Esophagus muscularis mucosa (tissue), 4 donors: Measurements from ENCODE around the gene ACO1. TPM values are rescaled to one million over a fixed set of nuclear protein-coding genes. Genes with fewer than 3 reads are reported as not detected.

ENCODE experiments used
- DNase-seq: peaks from one replicate; pipeline ENCODE4 v3.0.0-alpha.2; 2017; ENCODE audit errors: extremely low spot score
- H3K27ac ChIP-seq, 4 donors: fragments of 200-600 bp; sonication (generic); replicated peaks in 1 of 4; 1 replicate in 3 of 4; 2 replicates in 1 of 4; pipeline ENCODE4 v1.5.1; 2016 to 2019; ENCODE audit warnings: mild to moderate bottlenecking in 1 of 4
- H3K27me3 ChIP-seq, 4 donors: fragments of 200-600 bp; sonication (generic); one replicate each; pipeline versions ENCODE4 v1.5.1 to v1.6.0; 2016 to 2019
- H3K36me3 ChIP-seq, 4 donors: fragments of 200-600 bp; sonication (generic); one replicate each; pipeline ENCODE4 v1.5.1; 2016 to 2019
- H3K4me1 ChIP-seq, 4 donors: fragments of 200-600 bp; sonication (generic); one replicate each; pipeline ENCODE4 v1.5.1; 2016 to 2019
- H3K4me3 ChIP-seq, 4 donors: fragments of 200-600 bp; sonication (generic); 1 replicate in 2 of 4; 2 replicates in 2 of 4; pipeline ENCODE4 v1.5.1; 2016 to 2019; ENCODE audit warnings: mild to moderate bottlenecking in 4 of 4, moderate library complexity in 1 of 4
- H3K9me3 ChIP-seq, 4 donors: fragments of 200-600 bp; sonication (generic); 1 replicate in 3 of 4; 2 replicates in 1 of 4; pipeline ENCODE4 v1.5.1; 2016 to 2019
- EP300 ChIP-seq: sonication (generic); formaldehyde crosslinking; IDR thresholded peaks from one replicate; pipeline ENCODE4 v1.6.1; 2017; ENCODE audit warnings: antibody characterized with exemption
- POLR2A ChIP-seq: fragments of 450-650 bp; IDR thresholded peaks from one replicate; pipeline ENCODE4 v1.6.1; 2017; ENCODE audit warnings: antibody characterized with exemption, moderate library complexity, mild to moderate bottlenecking, low read depth
- POLR2AphosphoS5 ChIP-seq, 2 donors: sonication (generic); formaldehyde crosslinking; IDR thresholded peaks; one replicate each; pipeline ENCODE4 v1.6.1; 2017; ENCODE audit warnings: antibody characterized with exemption in 2 of 2
- WGBS: methylation state at CpG from one replicate; pipeline ENCODE4 v1.1.5; 2018; 5-methylcytosine and 5-hydroxymethylcytosine counted together
- intact Hi-C: fragments of 100-400 bp; cut with DNase I; formaldehyde crosslinking; loops from one replicate; pipeline ENCODE4 v1.15.1; 2023
- total RNA-seq, 4 donors: library from RNA; depleted of rRNA; stranded (reverse); fragments of >200 nt; gene quantifications; one replicate each; pipeline versions ENCODE4 v1.1.0 to v1.2.1, GENCODE V29; 2016
- TF ChIP-seq, protein P1 (sequence below), 3 experiments: fragments of 200-600 bp in 2 of 3; fragments of 450-650 bp in 1 of 3; sonication (generic) in 2 of 3; IDR thresholded peaks; one replicate each; pipeline ENCODE4 v1.5.1; 2017 to 2019; ENCODE audit warnings: antibody characterized with exemption in 3 of 3, mild to moderate bottlenecking in 2 of 3, moderate library complexity in 1 of 3

ACO1 gene
- total RNA-seq, 4 donors from 2014 or later: 64.4 to 91.9 (median 86.5) TPM

DNA sequence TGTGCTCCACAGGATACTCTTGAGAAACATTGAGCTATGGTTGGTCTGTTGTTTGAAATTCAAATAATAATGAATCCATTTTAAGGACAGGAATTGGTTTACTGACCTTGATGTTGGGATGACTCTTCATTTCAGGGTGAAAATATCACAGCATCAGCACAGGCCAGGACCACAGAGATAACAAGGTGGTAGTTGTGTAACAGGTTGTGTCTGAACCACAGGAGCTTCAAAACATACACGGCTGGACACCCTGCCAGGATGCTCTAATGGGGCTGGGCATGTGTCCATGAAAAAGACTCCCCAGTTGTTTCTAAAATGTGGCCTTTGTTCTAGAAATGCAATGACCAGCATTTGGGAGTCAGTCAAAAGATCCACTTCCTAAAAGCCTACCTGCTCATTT lies 69.8 kb downstream of the ACO1 start:
- WGBS: 67% methylated on average over 1 of the region's 1 CpG
- intact Hi-C loops: no loop called here
- H3K36me3 ChIP-seq: peaks cover 34 to 94% (median 61%) of the 10 kb centered on the region in 4 donors
- no peak for TF ChIP-seq EP300
- TF ChIP-seq POLR2AphosphoS5 (IDR thresholded peaks at IDR 0.05): no peak
- no peak for TF ChIP-seq POLR2A
- TF ChIP-seq, protein P1, sequence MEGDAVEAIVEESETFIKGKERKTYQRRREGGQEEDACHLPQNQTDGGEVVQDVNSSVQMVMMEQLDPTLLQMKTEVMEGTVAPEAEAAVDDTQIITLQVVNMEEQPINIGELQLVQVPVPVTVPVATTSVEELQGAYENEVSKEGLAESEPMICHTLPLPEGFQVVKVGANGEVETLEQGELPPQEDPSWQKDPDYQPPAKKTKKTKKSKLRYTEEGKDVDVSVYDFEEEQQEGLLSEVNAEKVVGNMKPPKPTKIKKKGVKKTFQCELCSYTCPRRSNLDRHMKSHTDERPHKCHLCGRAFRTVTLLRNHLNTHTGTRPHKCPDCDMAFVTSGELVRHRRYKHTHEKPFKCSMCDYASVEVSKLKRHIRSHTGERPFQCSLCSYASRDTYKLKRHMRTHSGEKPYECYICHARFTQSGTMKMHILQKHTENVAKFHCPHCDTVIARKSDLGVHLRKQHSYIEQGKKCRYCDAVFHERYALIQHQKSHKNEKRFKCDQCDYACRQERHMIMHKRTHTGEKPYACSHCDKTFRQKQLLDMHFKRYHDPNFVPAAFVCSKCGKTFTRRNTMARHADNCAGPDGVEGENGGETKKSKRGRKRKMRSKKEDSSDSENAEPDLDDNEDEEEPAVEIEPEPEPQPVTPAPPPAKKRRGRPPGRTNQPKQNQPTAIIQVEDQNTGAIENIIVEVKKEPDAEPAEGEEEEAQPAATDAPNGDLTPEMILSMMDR (IDR thresholded peaks at IDR 0.05): no peak
- DNase-seq: no peak
- H3K27me3 ChIP-seq: no peaks in the 10 kb centered on the region
- H3K4me1 ChIP-seq: peaks cover 0 to 12% (median 6%) of the 10 kb centered on the region in 4 donors
- H3K27ac ChIP-seq: no peak overlapping the region
- no peaks in the 10 kb centered on the region for H3K9me3 ChIP-seq
- no peak overlapping the region for H3K4me3 ChIP-seq

DNA sequence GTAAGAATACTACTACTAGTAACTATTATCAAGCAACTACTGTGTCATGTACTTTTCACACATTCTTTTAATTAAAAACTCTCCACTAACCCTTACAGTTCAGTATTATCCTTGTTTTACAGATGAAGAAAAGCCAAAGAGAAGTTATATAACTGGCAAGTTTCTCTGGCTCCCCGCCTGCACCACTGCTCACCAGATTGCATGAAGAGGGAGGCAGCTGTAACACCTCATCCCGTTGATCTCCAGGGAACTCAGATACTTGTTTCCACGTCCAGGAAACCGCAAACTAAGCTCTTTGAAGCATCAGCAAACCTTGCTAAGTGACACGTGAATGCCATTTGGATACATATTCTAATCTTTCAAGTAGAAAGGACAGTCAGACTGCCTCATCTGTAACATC lies 71.3 kb downstream of the ACO1 start:
- no peak for DNase-seq
- H3K9me3 ChIP-seq: no peaks in the 10 kb centered on the region
- H3K4me3 ChIP-seq: no peak overlapping the region
- intact Hi-C loops: no loop called here
- no peak overlapping the region for H3K27ac ChIP-seq
- H3K36me3 ChIP-seq: peaks cover 20 to 87% (median 49%) of the 10 kb centered on the region in 4 donors
- TF ChIP-seq POLR2AphosphoS5 (IDR thresholded peaks at IDR 0.05): no peak
- TF ChIP-seq POLR2A: no peak
- 59% methylated on average over 5 of the region's 5 CpGs for WGBS
- peaks cover 0 to 12% (median 6%) of the 10 kb centered on the region in 4 donors for H3K4me1 ChIP-seq
- H3K27me3 ChIP-seq: no peaks in the 10 kb centered on the region

DNA sequence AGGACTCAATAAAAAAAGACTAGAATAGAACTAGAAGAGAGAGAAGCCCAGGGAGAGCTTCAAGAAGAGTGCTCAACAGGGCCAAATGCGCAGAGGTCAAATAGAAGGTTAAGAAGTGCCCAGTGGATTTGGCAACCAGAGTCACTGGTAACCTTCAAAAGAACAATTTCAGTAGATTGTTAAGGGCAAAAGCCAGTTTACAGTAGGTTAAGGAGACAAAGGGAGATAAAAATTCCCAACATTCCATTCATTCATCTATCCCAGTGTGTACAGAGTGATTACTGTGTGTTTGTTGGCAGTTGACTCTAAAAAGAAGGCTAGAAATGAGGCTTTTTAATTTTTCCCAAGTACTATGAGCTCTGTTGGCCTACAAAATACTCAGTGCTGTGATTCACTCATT lies 72.1 kb downstream of the ACO1 start:
- DNase-seq: no peak
- H3K9me3 ChIP-seq: no peaks in the 10 kb centered on the region
- no peak overlapping the region for H3K4me3 ChIP-seq
- intact Hi-C loops: no loop called here
- peaks cover 0 to 12% (median 6%) of the 10 kb centered on the region in 4 donors for H3K4me1 ChIP-seq
- H3K27ac ChIP-seq: no peak overlapping the region
- TF ChIP-seq EP300: no peak
- no peak for TF ChIP-seq POLR2AphosphoS5 (IDR thresholded peaks at IDR 0.05)
- TF ChIP-seq, protein P1 (IDR thresholded peaks at IDR 0.05): no peak
- no peak for TF ChIP-seq POLR2A
- H3K27me3 ChIP-seq: no peaks in the 10 kb centered on the region
- H3K36me3 ChIP-seq: peaks cover 12 to 78% (median 41%) of the 10 kb centered on the region in 4 donors
- 92% methylated on average over 1 of the region's 1 CpG for WGBS

DNA sequence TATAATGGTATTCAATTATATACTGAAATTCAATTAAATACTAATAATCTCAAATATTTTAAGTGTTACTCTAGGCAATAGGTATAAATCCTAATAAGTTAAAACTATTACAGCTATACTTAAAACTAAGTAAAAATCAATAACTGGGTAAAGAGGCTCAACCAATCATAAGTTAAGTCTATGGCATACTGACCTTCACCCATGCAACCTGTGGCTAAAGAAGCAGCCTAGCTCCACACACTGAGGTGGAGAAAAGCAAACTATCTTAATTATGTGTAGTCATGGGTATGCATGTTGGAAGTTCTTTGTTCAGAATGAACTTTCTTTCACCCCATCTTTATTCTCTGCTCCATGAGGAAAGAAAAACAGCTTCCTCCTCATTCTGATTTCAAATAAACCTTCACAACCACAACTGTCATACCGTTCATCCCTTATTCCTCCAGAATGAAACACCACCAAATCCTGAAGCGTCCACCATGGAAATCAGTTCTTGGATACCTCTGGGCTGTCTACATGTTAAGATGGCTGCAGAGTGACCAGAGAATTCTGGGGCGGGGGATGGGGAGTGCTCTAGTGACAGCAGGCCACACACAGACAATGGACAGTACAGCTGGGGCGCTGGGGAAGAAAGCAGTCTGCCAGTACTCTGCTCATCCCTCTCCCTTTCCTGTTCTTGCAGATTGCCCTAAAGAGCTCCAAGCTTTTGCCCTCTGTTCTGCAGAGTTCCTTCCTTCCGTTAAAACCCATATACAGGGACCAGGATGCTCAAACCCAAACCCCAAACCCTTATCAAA lies 79.3 kb downstream of the ACO1 start:
- H3K27ac ChIP-seq: no peak overlapping the region
- TF ChIP-seq EP300 (no peak), POLR2A (no peak), POLR2AphosphoS5 (IDR thresholded peaks at IDR 0.05) (no peak)
- TF ChIP-seq, protein P1 (IDR thresholded peaks at IDR 0.05): no peak
- no peaks in the 10 kb centered on the region for H3K4me1 ChIP-seq
- no peak for DNase-seq
- WGBS: 88% methylated on average over 3 of the region's 5 CpGs
- no peaks in the 10 kb centered on the region for H3K27me3 ChIP-seq
- H3K4me3 ChIP-seq: no peak overlapping the region
- H3K36me3 ChIP-seq: peaks cover 0 to 67% (median 22%) of the 10 kb centered on the region in 4 donors
- intact Hi-C loops: no loop called here
- no peaks in the 10 kb centered on the region for H3K9me3 ChIP-seq

DNA sequence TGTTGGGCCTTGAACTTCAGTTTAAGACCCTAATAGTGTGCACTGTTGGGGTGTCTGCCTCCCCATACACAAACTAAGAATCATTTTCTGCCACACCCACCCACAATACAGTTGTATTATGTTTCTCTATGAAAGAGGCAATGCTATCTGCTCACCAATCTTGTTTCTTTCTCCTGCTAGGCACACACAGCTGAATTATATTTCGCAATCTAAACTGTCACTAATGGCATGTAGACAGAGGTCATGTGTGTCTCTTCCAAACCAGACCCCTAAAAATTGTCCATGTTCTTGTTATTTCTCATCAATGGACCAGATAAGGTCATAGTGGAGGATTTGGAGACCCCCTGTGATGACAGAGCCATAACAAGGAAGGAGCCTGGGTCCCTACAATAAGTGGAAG lies 84.3 kb downstream of the ACO1 start:
- TF ChIP-seq, protein P1 (IDR thresholded peaks at IDR 0.05): no peak
- TF ChIP-seq POLR2AphosphoS5 (IDR thresholded peaks at IDR 0.05) (no peak), POLR2A (no peak), EP300 (no peak)
- H3K4me1 ChIP-seq: no peaks in the 10 kb centered on the region
- H3K36me3 ChIP-seq: peaks cover 3 to 90% (median 36%) of the 10 kb centered on the region in 4 donors
- no peaks in the 10 kb centered on the region for H3K9me3 ChIP-seq
- no peak overlapping the region for H3K4me3 ChIP-seq
- H3K27me3 ChIP-seq: no peaks in the 10 kb centered on the region
- no peak overlapping the region for H3K27ac ChIP-seq
- intact Hi-C loops: no loop called here
- DNase-seq: no peak
- WGBS: 56% methylated on average over 1 of the region's 1 CpG
